ENCODE data around the gene CAPN5. TPM values are rescaled to one million over a fixed set of nuclear protein-coding genes. Genes with fewer than 3 reads are reported as not detected.
A peak's percentile ranks its signal among the peaks of the same experiment; 100 is the strongest.

CAPN5 gene
- total RNA-seq, 3 donors from 2014 or later, result 2.8 to 6.1 (median 3.6) TPM

DNA sequence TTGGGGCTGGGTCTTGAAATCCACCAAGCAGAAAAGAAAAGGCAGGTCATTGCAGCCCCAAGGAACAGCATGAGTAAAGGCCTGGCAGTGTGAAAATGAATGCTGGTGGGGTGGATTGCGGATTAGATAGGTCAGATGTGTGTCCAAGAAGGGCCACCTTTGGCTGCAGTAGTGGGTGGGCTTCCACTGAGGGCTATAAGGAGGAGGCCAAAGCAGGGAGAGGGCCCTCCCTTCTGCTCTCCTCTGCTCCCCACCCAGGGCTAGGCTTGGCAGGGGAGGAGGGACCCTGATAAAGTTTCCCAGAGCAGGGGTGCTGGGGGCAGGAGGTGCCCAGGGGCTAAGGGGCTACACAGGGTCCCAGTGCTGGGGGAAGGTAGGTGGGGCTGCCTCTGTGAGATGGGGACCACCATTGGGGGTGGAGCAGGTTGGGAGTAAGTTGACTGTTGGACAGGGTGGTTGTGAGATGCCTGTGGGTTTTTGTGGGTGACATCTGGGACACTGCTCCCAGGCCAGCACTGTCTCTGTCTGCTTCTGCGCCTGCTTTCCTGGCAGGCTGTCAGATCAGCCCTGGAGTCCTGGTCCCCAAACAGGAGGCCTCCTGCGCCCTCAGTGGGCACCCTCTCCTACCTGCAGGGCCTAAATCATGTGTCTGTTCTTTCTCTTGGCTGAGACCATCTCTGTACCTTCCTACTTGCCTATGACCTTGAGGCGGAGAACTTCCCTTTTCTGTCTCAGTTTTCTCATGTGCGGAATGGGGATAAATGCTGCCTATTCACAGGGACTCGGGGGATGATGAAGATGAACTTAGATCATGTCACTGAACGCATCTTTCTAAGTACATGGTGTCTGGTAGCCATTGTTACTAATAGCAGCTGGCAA, 1.9 kb downstream of the CAPN5 start:
- H3K27ac ChIP-seq, result peak overlapping the region in 1 of 2 donors; percentile 36
- intact Hi-C loops (cut with DNase I; ENCODE audit: low total_unique reads), result loop anchor here (10.0 kb wide), 1 partner anchor 254 kb away; no protein-coding TSS in a partner anchor
- DNase-seq (ENCODE audit: low spot score in 2 of 2), result peak in 1 of 2 donors; percentile 46

DNA sequence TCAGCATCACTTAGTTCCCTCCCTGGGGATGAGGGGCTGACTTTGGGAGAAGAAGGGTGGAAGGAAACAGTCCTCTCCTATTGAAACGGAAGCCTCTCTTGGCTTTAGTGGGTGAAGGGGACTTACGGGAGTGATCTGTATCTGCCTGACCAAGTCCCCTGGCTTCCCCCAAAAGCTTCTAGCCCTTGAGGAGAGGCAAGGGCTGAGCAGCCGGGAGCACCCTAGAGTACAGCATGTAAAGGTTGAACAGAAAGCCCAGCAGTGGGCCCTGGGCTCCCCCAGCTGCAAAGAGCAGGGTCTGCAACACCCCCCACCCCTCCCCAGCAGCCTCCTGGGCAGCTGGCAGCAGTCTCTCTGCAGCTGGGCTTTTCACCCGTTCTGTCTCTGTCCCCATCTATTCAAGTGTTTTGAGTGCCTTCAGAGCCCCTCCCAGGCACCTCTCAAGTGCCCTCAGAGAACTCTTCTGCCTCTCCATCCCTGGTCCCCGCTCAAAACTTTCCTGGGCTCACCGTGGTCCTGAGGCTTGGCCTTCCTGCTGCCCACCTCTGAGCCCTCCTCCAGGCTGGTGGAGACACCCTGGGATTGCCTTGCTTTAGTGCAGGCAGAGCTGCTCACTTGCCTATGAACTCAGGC, 2.7 kb downstream of the CAPN5 start:
- Histone ChIP-seq H3K27ac (no peak overlapping the region), H3K9me3 (no peaks in the 10 kb centered on the region), H3K27me3 (no peaks in the 10 kb centered on the region), H3K36me3 (no peaks in the 10 kb centered on the region), H3K4me3 (no peak overlapping the region), H3K4me1 (peaks cover 5 to 20% of the 10 kb centered on the region in 2 donors)
- TF ChIP-seq POLR2A (IDR thresholded peaks at IDR 0.05) (no peak), POLR2AphosphoS5 (IDR thresholded peaks at IDR 0.05) (no peak)
- TF ChIP-seq, protein P1, sequence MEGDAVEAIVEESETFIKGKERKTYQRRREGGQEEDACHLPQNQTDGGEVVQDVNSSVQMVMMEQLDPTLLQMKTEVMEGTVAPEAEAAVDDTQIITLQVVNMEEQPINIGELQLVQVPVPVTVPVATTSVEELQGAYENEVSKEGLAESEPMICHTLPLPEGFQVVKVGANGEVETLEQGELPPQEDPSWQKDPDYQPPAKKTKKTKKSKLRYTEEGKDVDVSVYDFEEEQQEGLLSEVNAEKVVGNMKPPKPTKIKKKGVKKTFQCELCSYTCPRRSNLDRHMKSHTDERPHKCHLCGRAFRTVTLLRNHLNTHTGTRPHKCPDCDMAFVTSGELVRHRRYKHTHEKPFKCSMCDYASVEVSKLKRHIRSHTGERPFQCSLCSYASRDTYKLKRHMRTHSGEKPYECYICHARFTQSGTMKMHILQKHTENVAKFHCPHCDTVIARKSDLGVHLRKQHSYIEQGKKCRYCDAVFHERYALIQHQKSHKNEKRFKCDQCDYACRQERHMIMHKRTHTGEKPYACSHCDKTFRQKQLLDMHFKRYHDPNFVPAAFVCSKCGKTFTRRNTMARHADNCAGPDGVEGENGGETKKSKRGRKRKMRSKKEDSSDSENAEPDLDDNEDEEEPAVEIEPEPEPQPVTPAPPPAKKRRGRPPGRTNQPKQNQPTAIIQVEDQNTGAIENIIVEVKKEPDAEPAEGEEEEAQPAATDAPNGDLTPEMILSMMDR (IDR thresholded peaks at IDR 0.05), result no peak
- DNase-seq (ENCODE audit: low spot score in 2 of 2), result peak in 1 of 2 donors; percentile 12
- intact Hi-C loops (cut with DNase I; ENCODE audit: low total_unique reads), result loop anchor here (10.0 kb wide), 1 partner anchor 255 kb away; no protein-coding TSS in a partner anchor

More for the DNA sequence above, 1.9 kb downstream of the CAPN5 start:
- no peaks in the 10 kb centered on the region for H3K36me3 ChIP-seq
- H3K9me3 ChIP-seq, result no peaks in the 10 kb centered on the region
- H3K27me3 ChIP-seq, result no peaks in the 10 kb centered on the region
- H3K4me3 ChIP-seq, result no peak overlapping the region
- no peak for TF ChIP-seq POLR2AphosphoS5 (IDR thresholded peaks at IDR 0.05)
- TF ChIP-seq, protein P1 (IDR thresholded peaks at IDR 0.05), result no peak
- no peak for TF ChIP-seq POLR2A (IDR thresholded peaks at IDR 0.05)
- peaks cover 5 to 12% of the 10 kb centered on the region in 2 donors for H3K4me1 ChIP-seq

DNA sequence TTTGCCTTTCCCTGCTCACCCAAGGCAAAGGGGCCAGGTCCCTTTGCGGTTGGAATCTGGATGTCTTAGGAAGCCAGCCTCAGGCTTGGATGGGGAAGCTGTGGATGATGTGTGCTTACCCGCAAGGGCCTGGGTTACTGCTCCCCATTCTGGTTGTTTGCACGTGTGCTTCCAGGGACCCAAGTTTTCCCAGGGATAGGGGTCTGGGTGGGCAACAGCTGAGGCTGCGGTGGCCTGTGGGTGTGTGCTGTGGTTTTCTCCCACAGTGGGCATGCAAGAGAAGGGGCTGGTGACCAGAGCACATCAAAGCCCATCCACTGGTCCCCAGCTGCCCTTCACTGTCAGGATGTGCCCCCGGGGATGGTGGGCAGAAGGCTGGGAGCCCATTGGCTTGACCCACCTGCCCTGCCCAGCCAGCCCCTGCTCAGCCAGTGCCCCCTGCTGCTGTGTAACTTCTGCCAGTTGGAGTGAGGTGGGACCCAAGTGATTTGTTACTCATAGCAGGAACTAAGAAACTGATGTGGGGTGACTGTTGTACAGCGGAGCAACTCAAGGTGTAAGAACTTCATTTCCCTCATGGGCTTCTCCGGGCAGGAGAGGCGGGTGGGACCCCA, 3.3 kb downstream of the CAPN5 start:
- Histone ChIP-seq H3K4me3 (no peak overlapping the region), H3K4me1 (peaks cover 5 to 23% of the 10 kb centered on the region in 2 donors), H3K27ac (no peak overlapping the region), H3K27me3 (no peaks in the 10 kb centered on the region), H3K9me3 (no peaks in the 10 kb centered on the region), H3K36me3 (no peaks in the 10 kb centered on the region)
- intact Hi-C loops (cut with DNase I; ENCODE audit: low total_unique reads), result loop anchor here (10.0 kb wide), 1 partner anchor 255 kb away; no protein-coding TSS in a partner anchor
- peak in 1 of 2 donors; percentile 43 for DNase-seq (ENCODE audit: low spot score in 2 of 2)
- TF ChIP-seq POLR2A (IDR thresholded peaks at IDR 0.05) (no peak), POLR2AphosphoS5 (IDR thresholded peaks at IDR 0.05) (no peak)
- TF ChIP-seq, protein P1 (IDR thresholded peaks at IDR 0.05), result no peak

DNA sequence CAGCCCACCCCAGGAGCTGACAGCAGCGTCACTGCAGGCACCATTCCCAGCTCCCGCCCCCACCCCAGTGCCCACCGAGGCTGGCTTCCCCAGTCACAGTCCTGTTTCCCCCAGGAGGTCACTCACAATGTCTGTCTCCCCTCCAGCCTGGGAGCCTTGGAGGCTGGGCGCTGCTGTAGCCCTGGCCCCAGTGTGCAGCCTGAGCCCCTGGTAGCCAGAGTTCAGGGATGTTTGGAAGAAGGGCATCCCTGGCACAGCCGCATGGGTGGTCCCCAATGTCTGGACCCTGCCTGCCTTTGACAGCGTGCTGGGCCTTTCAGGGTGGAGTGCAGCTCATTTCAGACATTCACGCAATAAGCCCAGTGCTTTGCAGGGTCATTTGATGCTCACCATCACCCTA, 4.3 kb downstream of the CAPN5 start:
- TF ChIP-seq, protein P1 (IDR thresholded peaks at IDR 0.05), result no peak
- TF ChIP-seq POLR2AphosphoS5 (IDR thresholded peaks at IDR 0.05) (no peak), POLR2A (IDR thresholded peaks at IDR 0.05) (no peak)
- Histone ChIP-seq H3K4me3 (no peak overlapping the region), H3K9me3 (no peaks in the 10 kb centered on the region), H3K36me3 (no peaks in the 10 kb centered on the region), H3K27ac (no peak overlapping the region), H3K27me3 (no peaks in the 10 kb centered on the region), H3K4me1 (peaks cover 5 to 23% of the 10 kb centered on the region in 2 donors)
- DNase-seq (ENCODE audit: low spot score in 2 of 2), result peak in 1 of 2 donors; percentile 41
- intact Hi-C loops (cut with DNase I; ENCODE audit: low total_unique reads), result no loop called here
